Umbilical cord (tissue), 1 donor: ENCODE data around the gene SPATC1L. TPM values are rescaled to one million over a fixed set of nuclear protein-coding genes. Genes with fewer than 3 reads are reported as not detected.

ENCODE experiments used
- total RNA-seq: library from RNA; depleted of rRNA; stranded (reverse); fragments of >200 nt; gene quantifications from one replicate; pipeline ENCODE4 v1.2.3, GENCODE V29; 2014; ENCODE audit warnings: low replicate concordance; ENCODE audit not compliant: insufficient read depth

Gene SPATC1L
- total RNA-seq, 1 donor from 2014 or later = 3.4 TPM

Other genes with a start within 250 kb of the SPATC1L start
- gene COL6A1, start 202.7 kb downstream of the SPATC1L start, total RNA-seq = 2,452 TPM
- 2,192 TPM for gene COL6A2, start 86.3 kb downstream of the SPATC1L start, total RNA-seq
- not detected for gene FTCD, start 28.9 kb downstream of the SPATC1L start, total RNA-seq
- 53.2 TPM for gene LSS, start 44.3 kb upstream of the SPATC1L start, total RNA-seq
- gene MCM3AP, start 101.2 kb upstream of the SPATC1L start, total RNA-seq = 35.2 TPM
- gene YBEY, start 101.9 kb upstream of the SPATC1L start, total RNA-seq = 16.6 TPM
- gene C21orf58, start 139.4 kb upstream of the SPATC1L start, total RNA-seq = 12.3 TPM
- gene PCNT, start 139.7 kb upstream of the SPATC1L start, total RNA-seq = 15.9 TPM